Activated CD4-positive, alpha-beta T cell treated with anti-CD3 and anti-CD28 coated beads, Interleukin-2, Interleukin-6, amounts not matched to agents 100 ng/mL and 50 ng/mL, durations not matched to agents 16 hours and 8 hours (primary cell): ENCODE data around the gene PLS3.

ENCODE experiments used
- DNase-seq: peaks from one replicate; pipeline ENCODE4 v3.0.0-alpha.2; 2020

Gene PLS3

GRCh38 chrX:115571712-115572111 is 10.7 kb downstream of the PLS3 start:
- no peak for DNase-seq

- DNase-seq = no peak
These were observed 12.2 kb downstream of the PLS3 start for GRCh38 chrX:115573185-115573584.

- DNase-seq = no peak
These were observed 15.7 kb downstream of the PLS3 start for GRCh38 chrX:115576676-115577075.

GRCh38 chrX:115579327-115579726 is 18.4 kb downstream of the PLS3 start:
- DNase-seq = peak; percentile 20

- DNase-seq = no peak
These were observed 18.9 kb downstream of the PLS3 start for GRCh38 chrX:115579786-115580294.

GRCh38 chrX:115581759-115582615 is 21.0 kb downstream of the PLS3 start:
- no peak for DNase-seq

DNA sequence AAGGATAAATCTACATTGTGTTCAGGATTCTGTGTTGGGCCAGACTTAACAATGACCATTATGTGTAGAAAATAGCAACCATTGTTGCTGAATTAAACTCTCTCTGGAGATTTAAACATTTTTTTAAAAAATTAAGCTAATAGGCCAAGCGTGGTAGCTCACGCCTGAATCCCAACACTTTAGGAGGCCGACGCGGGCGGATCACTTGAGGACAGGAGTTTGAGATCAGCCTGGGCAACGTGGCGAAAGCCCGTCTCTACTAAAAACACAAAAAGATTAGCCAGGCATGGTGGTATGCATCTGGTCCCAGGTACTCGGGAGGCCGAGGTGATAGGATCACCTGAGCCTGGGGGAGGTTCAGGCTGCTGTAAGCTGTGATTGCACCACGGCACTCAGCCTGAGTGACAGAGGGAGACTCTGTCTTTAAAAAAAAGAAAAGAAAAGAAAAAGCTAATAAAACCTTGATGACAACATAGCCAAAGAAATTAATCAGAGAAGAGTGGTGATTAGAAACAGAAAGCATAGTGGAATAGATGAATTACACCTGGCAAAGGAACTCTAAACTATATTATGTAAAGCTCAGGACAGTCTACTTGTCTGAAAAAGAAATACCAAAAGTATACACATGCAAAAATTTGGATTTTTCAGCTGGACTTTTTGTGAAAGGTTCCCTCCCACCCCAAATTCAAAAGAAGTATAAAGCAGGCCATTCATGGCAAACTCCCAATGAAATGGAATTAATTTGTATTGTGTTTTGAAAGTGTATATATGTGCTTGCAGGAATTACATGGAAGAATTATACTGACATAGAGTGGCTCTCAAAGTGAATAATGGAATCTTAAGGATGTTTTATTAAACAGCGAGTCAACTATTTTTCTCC is 21.9 kb downstream of the PLS3 start:
- no peak for DNase-seq

DNA sequence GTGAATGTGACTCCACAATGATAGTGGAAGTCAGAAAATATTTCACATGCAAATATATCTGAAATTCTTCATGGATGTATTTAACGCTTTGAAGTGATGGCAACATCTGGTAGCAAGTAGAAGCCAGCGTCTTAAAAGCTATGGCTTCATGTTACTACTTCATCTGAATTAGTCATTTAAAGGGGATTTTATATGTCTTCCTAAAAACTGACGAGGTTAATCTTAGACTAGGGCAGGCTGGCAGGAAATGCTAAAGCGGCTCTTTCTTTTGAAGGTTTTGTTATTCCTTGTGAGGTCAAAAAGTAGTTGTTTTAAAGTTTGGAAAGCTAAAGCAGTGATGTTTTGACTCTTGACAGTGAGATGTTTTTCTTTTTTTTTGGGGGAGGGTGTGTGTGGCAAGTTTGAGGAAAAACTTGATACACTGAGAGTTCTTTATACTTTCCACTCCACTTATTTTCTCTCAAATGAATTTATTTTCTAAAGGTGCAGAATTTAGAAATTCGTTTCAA is 22.6 kb downstream of the PLS3 start:
- DNase-seq = no peak

GRCh38 chrX:115584696-115585095 is 23.7 kb downstream of the PLS3 start:
- DNase-seq = peak; percentile 30

DNA sequence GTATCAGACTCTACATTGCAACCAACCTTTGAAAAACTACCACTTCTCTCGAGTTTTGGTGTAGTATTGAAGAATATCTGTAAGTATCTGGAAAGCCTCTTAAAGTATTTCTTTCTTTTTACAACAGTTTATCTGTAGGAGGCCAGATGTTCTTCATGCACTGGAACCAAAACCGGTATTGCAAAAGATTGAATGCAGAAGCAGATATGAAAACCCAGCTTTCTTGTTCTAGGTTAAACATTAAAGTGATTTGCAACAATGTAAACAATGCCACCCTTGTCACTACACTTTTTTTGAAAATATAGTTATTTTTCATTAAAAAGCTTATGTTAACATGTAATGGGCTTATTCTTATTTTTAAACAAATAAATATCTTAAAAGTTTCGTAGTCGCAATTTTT is 27.2 kb downstream of the PLS3 start:
- no peak for DNase-seq

DNA sequence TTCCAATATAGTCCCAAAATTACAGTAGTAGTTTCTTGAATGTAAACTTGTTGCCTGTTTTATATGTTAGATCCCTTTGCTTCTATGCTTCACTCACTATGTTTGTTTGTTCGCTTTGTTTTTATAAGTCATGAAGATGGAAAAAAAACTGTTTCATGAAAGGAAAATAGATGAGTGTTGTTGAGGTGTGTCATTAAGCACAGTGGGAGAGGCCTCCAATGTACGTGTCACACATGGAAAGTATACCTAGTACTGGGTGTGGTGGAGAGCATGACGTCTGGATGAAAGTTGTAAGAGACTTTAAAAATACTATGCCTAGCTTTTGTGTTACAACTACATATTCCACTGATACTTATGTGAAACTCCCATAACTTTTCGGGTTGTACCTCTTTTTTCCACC is 28.4 kb downstream of the PLS3 start:
- DNase-seq = no peak

DNA sequence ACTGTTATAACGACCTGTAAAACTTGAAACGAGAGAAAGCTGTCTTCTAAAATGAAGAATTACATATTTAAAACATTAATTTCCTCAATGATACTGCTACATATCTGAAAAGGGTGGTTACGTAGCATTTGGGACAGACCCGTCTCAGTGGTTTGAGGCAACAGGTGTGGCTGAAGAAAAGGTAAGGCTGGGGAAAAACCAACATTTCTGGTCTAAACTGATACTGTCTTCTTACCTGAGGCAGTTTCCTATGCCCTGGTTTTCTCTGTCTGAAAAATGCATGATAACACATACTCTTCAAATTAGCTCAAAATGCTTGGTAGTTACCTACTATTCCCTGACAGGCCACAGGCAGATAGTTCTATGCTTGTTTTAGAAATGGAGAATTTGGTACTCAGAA is 30.4 kb downstream of the PLS3 start:
- DNase-seq = no peak

GRCh38 chrX:115591856-115592842 is 31.2 kb downstream of the PLS3 start:
- DNase-seq = no peak

DNA sequence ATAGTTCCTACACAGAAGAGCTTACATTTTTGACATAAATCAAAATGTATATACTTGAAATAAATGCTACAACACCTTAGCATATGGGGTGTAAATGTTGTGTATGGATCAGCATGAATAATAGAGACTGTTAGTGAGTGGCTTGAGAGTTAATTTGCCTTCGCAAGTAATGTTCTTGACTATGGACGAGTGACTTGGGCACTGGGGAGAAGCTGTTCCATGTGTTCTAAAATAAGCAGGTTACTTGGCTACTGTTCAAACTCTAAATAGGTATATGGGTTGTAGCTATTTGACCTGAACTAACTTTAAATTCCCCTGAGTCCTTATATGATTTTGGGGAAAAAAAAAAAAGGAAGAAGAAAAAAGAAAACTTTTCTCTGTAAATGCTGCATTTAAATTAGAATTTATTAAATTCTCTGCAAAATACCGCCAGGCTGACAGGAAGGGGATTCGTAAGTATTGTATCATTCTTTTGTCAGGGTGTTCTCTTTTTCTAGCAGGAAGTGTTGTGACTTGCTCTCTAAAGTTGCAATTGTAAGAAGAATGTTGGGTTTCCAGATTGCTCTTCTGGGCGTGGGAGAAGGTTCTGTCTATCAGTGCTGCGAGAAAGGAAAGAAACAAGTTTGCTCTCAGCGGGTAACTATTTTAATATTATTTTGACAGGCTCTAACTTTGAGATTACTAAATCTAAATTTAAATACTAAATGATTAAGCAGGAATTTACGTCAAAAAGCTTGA is 32.2 kb downstream of the PLS3 start:
- no peak for DNase-seq

DNA sequence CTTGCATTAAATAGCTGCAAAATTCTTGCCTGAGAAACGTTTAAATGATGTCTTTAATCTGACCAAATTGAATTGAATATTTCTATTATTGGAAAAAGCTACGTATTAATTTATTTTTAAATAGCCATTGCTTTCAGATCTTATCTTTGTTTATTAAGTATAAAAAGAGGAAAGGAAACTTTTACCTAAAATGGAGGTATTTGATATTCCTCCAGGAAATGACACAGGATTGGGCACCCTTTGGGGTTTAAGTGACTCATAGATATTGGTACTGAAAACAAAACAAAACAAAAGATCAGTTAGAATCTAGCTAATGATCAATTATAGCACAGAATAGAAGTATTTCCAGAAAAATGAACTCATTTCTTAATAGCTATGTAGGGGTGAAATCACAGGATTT is 34.1 kb downstream of the PLS3 start:
- DNase-seq = no peak

DNA sequence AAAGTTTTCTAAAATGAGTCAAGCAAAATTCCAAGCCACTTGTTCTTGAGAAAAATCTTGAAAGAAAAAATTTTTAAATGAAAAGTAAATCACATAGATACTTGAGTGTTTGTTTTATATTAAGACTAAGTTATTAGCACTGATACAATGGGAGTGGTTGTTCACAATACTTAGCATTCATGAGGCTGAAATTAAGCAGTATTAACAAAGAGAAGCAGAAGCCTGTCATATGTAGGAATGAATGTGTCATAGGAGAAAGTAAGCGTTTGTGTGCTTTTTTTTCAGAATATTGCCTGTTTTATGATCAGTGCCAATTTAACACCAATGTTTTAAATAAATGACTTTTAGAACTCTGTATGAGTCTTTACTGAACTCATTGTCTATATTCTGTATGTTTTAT is 37.6 kb downstream of the PLS3 start:
- DNase-seq = no peak

DNA sequence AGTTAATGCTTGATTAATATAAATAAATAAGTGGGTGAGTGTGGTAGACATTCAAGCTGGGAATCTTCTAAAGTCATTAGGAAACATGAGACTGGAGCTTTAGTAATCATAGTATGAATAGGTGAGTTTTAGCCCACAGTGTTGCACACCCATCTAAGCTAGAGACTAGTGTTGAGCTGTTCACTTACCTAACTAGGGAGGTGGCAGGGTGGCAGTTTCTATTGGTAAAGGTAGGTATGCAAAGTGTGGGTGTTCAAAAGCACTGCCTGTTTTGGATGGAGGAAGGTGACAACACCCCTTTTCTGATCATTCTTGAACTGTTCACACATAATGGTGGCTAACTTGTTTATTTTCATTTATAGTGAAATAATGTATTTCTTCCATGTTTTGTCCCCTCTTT is 41.3 kb downstream of the PLS3 start:
- DNase-seq = no peak

DNA sequence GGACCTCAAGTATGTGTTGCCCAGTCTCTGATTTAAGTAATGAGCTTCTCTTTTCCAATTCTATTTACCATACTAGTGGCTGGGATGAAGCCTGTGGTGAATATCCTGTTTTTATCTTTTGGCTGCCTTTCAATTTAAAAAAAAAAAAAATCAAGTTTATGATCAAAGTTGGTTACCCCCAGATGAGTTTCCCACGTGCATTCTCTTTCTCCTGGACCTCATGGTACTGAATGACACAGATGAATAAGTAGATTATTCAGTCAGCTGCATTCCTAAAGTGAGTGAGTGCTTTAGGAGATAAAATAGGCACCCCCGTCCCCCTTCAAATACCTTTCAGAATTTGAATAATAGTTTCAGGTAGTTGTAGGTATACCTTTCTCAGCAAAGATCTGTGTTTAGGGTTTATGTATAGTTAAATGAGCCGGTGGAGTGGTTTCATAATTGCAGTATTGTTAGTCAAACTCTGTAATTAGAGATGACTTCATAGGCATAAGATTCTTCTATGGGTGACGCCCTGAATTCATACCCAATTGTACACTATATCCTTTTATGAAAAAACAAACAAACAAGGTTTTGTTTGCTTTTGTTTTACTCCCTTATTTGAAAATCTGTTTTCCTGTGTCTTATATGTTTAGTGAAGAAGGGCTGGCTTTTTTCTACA is 41.9 kb downstream of the PLS3 start:
- no peak for DNase-seq

DNA sequence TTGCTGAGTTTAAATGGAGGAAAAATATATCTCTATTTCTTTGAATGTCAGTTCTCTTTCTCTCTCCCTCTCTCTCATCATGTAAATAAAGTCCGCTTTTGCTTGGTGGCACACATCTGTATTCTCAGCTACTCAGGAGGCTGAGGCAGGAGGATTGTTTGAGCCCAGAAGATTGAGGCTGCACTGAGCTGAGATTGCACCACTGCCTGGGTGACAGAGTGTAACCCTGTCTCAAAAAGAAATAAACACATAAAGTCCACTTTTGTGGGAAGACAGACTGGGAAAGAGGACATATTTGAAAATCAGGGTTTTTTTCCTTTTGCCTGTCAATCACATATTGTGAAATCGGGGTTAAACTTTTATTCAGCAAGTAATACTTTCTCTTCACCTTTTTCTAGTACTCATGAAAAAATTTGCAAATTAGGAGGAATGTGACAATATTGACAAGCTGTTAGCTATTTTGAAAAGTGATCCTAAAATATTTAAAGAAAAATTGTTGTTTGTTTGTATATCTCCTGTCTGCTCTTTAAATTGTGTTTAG is 42.6 kb downstream of the PLS3 start:
- no peak for DNase-seq

DNA sequence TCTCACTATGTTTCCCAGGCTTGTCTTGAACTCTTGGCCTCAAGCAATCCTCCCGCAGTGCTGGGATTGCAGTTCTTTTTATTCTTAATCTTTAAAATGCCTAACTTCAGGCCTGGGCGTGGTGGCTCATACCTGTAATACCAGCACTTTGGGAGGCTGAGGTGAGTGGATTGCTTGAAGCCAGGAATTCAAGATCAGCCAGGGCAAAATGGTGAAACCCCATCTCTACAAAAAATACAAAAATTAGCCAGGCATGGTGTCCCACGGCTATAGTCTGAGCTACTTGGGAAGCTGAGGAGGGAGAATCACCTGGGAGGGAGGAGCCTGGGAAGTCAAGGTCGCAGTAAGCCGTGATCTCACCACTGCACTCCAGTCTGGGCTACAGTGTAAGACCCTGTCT is 45.9 kb downstream of the PLS3 start:
- DNase-seq = no peak

DNA sequence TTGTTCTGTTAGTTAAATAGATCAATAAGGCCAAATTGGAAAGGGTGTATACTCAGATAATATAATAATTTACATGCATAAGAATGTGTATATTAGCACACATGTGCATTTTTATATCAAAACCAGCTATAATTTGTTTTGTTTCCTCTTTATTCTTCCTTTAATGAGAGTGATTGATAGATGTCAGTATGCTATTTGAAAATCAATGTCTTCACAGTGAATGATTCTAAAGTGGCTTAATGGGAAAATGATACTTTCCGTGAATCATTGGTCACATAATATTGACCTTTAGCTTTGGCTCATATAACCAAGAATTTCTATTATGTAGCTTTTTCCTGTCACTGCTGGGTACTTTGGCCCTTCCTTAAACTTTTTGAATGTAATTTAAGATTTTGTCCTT is 48.6 kb downstream of the PLS3 start:
- DNase-seq = no peak
